GM12874 (cell line): ENCODE results near the gene CLCN7.

Source experiments
- CTCF ChIP-seq: IDR thresholded peaks from 2 replicates; pipeline ENCODE4 v1.5.1; 2011; ENCODE audit warnings: low read depth, mild to moderate bottlenecking, control low read depth, low read length, moderate library complexity; ENCODE audit not compliant: insufficient read depth

The CLCN7 gene

GRCh38 chr16:1454561-1454960, 20.3 kb downstream of the CLCN7 start:
- TF ChIP-seq CTCF, result no peak

- no peak for TF ChIP-seq CTCF
These were observed 21.5 kb downstream of the CLCN7 start for GRCh38 chr16:1453316-1453715.

GRCh38 chr16:1452530-1452929, 22.3 kb downstream of the CLCN7 start:
- no peak for TF ChIP-seq CTCF

- no peak for TF ChIP-seq CTCF
These were observed 23.0 kb downstream of the CLCN7 start for GRCh38 chr16:1451702-1452392.

- no peak for TF ChIP-seq CTCF
These were observed 24.0 kb downstream of the CLCN7 start for GRCh38 chr16:1450841-1451240.

DNA sequence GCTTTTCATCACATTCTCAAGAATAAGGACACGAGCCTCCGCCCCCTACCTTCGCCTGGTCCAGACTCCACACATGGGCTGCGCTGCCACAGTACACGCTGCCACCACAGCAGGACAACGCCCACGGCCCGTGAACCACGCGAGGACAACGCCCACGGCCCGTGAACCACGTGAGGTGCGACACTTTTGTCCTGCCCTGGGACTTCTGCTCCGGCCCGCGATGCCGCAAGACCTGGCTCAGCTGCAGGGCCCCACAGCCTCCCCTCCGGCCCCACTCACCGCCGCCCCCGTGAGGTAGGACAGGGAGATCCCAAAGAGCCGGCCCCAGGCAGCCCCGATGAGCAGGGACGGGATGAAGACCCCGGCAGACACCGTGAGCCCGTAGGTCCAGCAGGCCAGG, 24.6 kb downstream of the CLCN7 start:
- no peak for TF ChIP-seq CTCF

- TF ChIP-seq CTCF, result no peak
These were observed 25.5 kb downstream of the CLCN7 start for GRCh38 chr16:1449201-1449788.
